H1 (cell line): ENCODE results near the gene ARHGAP28. TPM values are rescaled to one million over a fixed set of nuclear protein-coding genes. Genes with fewer than 3 reads are reported as not detected.

Experiments used
- BACH1 ChIP-seq: IDR thresholded peaks from 2 replicates; pipeline ENCODE4 v1.6.1; 2012; ENCODE audit warnings: low read length, improper control_type of control experiment
- CHD7 ChIP-seq: fragments of 300-600 bp; sonication (generic); IDR thresholded peaks from 2 replicates; pipeline ENCODE4 v1.7.1; 2012; ENCODE audit warnings: low read length, moderate library complexity, mild to moderate bottlenecking, inconsistent platforms; ENCODE audit not compliant: insufficient replicate concordance
- KDM5A ChIP-seq: fragments of 200-600 bp; IDR thresholded peaks from 2 replicates; pipeline ENCODE4 v1.7.1; 2012; ENCODE audit warnings: mild to moderate bottlenecking, low read length, inconsistent platforms, mixed read lengths
- SIX5 ChIP-seq: IDR thresholded peaks from 2 replicates; pipeline ENCODE4 v1.6.1; 2011; ENCODE audit warnings: mild to moderate bottlenecking, low read depth, low read length
- polyA plus RNA-seq, 7 experiments: library from polyadenylated mRNA; depleted of rRNA in 3 of 7; stranded (reverse) in 5 of 7; unstranded in 2 of 7; fragments of >200 nt in 5 of 7; fragments of 200-250 nt in 2 of 7; gene quantifications; 1 replicate in 5 of 7; 2 replicates in 1 of 7; 4 replicates in 1 of 7; pipeline versions ENCODE4 v1.2.1 to v1.2.3, GENCODE V29; 2011 to 2013; ENCODE audit warnings: missing spikeins in 2 of 7, mixed read lengths in 2 of 7
- total RNA-seq: library from RNA; stranded (reverse); fragmentation: NEBNext Ultra II Directional; extraction: Animal tissue kit (Norgen Biotek cat#: 25700); gene quantifications from 2 replicates; pipeline ENCODE4 v1.2.1, GENCODE V29; 2021

Gene ARHGAP28
- total and polyA plus RNA-seq, 2 of the 8 experiments (the other 6 are each of a cell fraction or from before 2014, with no cell fraction given): 2.9 to 14.4 TPM

- TF ChIP-seq CHD7 (no peak), KDM5A (no peak), BACH1 (no peak), SIX5 (no peak)
- TF ChIP-seq, all 59 proteins: peak for 0
Measured at GRCh38 chr18:6857300-6857699, 127.8 kb downstream of the ARHGAP28 start (continued).
